Colonic mucosa (tissue), 4 donors: ENCODE results near the gene VWA1. TPM values are rescaled to one million over a fixed set of nuclear protein-coding genes. Genes with fewer than 3 reads are reported as not detected.
"Not testable (repeated sequence)": the region's sequence is repeated elsewhere in the genome, so short reads cannot be mapped to it uniquely, and the experiment has no call there.

Experiments used
- DNase-seq: peaks from one replicate; pipeline ENCODE4 v3.0.0-alpha.2; 2020
- H3K27ac ChIP-seq: fragments of 200-600 bp; one replicate; pipeline ENCODE4 v1.8.0; 2021
- H3K27me3 ChIP-seq: fragments of 200-600 bp; one replicate; pipeline ENCODE4 v1.8.0; 2021
- H3K36me3 ChIP-seq: fragments of 200-600 bp; one replicate; pipeline ENCODE4 v1.8.0; 2021
- H3K4me1 ChIP-seq: fragments of 200-600 bp; one replicate; pipeline ENCODE4 v1.8.0; 2021; ENCODE audit warnings: mild to moderate bottlenecking
- H3K4me3 ChIP-seq: fragments of 200-600 bp; one replicate; pipeline ENCODE4 v1.8.0; 2021
- H3K9ac ChIP-seq, 2 donors: one replicate each; pipeline ENCODE4 v1.7.0; 2013; ENCODE audit warnings: control low read depth in 2 of 2, low read depth in 2 of 2, low read length in 2 of 2
- H3K9me3 ChIP-seq: fragments of 200-600 bp; one replicate; pipeline ENCODE4 v1.8.0; 2021
- CTCF ChIP-seq: fragments of 200-600 bp; IDR thresholded peaks from one replicate; pipeline ENCODE4 v1.8.0; 2022; ENCODE audit warnings: antibody characterized with exemption, mild to moderate bottlenecking
- intact Hi-C: fragments of 100-400 bp; cut with DNase I; formaldehyde crosslinking; loops from one replicate; pipeline ENCODE4 v1.14.1; 2022
- total RNA-seq, 2 donors: library from RNA; stranded (reverse); fragmentation: NEBNext Ultra II Directional in 1 of 2; extraction: Animal tissue kit (Norgen Biotek cat#: 25700) in 1 of 2; gene quantifications; one replicate each; pipeline ENCODE4 v1.2.1, GENCODE V29; 2021
- donor health status: healthy.
- donor health status: DM: no; HTN: no; CAD: no.
- donor health status: DM: no; HTN: no; CAD: no.

Gene VWA1
- total RNA-seq, 2 donors from 2014 or later = 43.5 to 74.0 TPM

GRCh38 chr1:1452882-1453281 lies 17.4 kb downstream of the VWA1 start:
- DNase-seq = no peak
- Histone ChIP-seq H3K27me3 (no peaks in the 10 kb centered on the region), H3K9me3 (no peaks in the 10 kb centered on the region), H3K4me1 (no peaks in the 10 kb centered on the region), H3K9ac (no peak overlapping the region), H3K36me3 (no peaks in the 10 kb centered on the region), H3K27ac (no peak overlapping the region), H3K4me3 (no peak overlapping the region)
- no peak for TF ChIP-seq CTCF
- intact Hi-C loops = no loop called here

- DNase-seq, H3K27me3 ChIP-seq, H3K4me1 ChIP-seq, H3K4me3 ChIP-seq, H3K9me3 ChIP-seq, intact Hi-C loops, H3K36me3 ChIP-seq, H3K27ac ChIP-seq, H3K9ac ChIP-seq: not testable (repeated sequence)
These were observed 19.0 kb downstream of the VWA1 start for GRCh38 chr1:1454286-1455056.

- TF ChIP-seq CTCF = no peak
- Histone ChIP-seq H3K27ac (no peak overlapping the region), H3K4me3 (no peak overlapping the region), H3K9ac (no peak overlapping the region), H3K27me3 (no peaks in the 10 kb centered on the region), H3K4me1 (no peaks in the 10 kb centered on the region), H3K9me3 (no peaks in the 10 kb centered on the region), H3K36me3 (no peaks in the 10 kb centered on the region)
- intact Hi-C loops = no loop called here
- no peak for DNase-seq
These were observed 19.9 kb downstream of the VWA1 start for GRCh38 chr1:1455366-1455884.

GRCh38 chr1:1455934-1456333 lies 20.4 kb downstream of the VWA1 start:
- H3K27me3 ChIP-seq, DNase-seq, H3K4me1 ChIP-seq, H3K36me3 ChIP-seq, H3K4me3 ChIP-seq, H3K27ac ChIP-seq, H3K9ac ChIP-seq, H3K9me3 ChIP-seq, intact Hi-C loops: not testable (repeated sequence)

- H3K9me3 ChIP-seq, H3K27ac ChIP-seq, H3K27me3 ChIP-seq, intact Hi-C loops, H3K36me3 ChIP-seq, H3K4me1 ChIP-seq, H3K9ac ChIP-seq, H3K4me3 ChIP-seq, DNase-seq: not testable (repeated sequence)
These were observed 21.3 kb downstream of the VWA1 start for GRCh38 chr1:1456683-1457255.

- H3K36me3 ChIP-seq, H3K27ac ChIP-seq, H3K4me1 ChIP-seq, intact Hi-C loops, H3K4me3 ChIP-seq, DNase-seq, H3K9ac ChIP-seq, H3K9me3 ChIP-seq, H3K27me3 ChIP-seq: not testable (repeated sequence)
These were observed 23.7 kb downstream of the VWA1 start for GRCh38 chr1:1459156-1459555.

- H3K36me3 ChIP-seq, H3K9ac ChIP-seq, DNase-seq, H3K27me3 ChIP-seq, H3K9me3 ChIP-seq, H3K4me3 ChIP-seq, H3K4me1 ChIP-seq, H3K27ac ChIP-seq, intact Hi-C loops: not testable (repeated sequence)
These were observed 24.2 kb downstream of the VWA1 start for GRCh38 chr1:1459711-1460110.

- DNase-seq = no peak
- Histone ChIP-seq H3K27ac (no peak overlapping the region), H3K9ac (no peak overlapping the region), H3K27me3 (no peaks in the 10 kb centered on the region), H3K4me3 (no peak overlapping the region), H3K36me3 (no peaks in the 10 kb centered on the region), H3K9me3 (no peaks in the 10 kb centered on the region), H3K4me1 (no peaks in the 10 kb centered on the region)
- intact Hi-C loops = no loop called here
- TF ChIP-seq CTCF = no peak
These were observed 25.1 kb downstream of the VWA1 start for GRCh38 chr1:1460540-1461130.
